Fibroblast of mammary gland (primary cell): ENCODE measurements around the gene USB1.

Experiments used
- DNase-seq: peaks from one replicate; pipeline ENCODE4 v3.0.0-alpha.2; 2010; ENCODE audit warnings: low read depth
- H3K4me3 ChIP-seq: 2 replicates; pipeline ENCODE4 v1.5.1; 2011; ENCODE audit warnings: low read depth, mild to moderate bottlenecking, low read length, moderate library complexity; ENCODE audit not compliant: control insufficient read depth
- TF ChIP-seq, protein P1 (sequence below): conservative IDR thresholded peaks from 2 replicates; pipeline ENCODE4 v1.5.1; 2011; ENCODE audit warnings: low read depth, low read length, inconsistent platforms; ENCODE audit not compliant: control insufficient read depth, insufficient read depth

The USB1 gene

DNA sequence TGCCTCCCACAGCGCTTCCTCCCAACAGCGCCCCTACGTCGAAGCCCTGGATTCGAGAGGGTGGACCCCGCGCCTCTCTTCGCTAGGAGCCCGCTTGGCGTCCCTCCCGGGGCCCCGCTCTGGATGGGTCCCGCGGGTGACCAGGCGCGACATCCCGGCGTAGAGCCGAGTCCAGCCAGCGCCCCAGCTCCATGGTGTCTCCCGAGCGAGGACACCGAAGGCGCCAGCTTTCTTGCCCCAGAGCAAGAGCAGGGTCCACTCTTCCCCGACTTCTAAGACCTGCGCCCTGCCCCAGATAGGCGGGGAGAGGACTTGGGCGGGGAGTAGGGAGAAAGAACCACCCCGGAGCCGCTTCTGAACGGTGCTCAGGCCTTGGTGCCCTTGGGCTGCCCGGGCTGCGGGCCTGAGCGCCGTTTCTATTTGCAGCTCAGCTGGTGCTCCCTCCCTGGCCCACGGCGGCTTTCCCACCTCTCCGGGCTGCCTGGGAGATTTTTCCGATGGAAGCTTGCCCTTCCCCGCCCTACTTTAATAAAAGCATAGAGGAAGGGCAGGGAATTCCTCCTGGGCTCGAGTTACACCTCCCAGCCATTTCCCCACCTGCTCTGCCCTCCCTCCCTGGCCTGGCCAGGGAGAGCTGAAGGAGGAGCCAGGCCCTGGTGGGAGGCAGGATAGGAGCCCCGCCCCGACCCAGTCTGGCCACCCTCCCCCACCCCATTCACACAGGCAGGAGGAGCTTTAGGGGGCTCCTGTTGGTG is 26.1 kb downstream of the USB1 start:
- peak overlapping the region; percentile 13 for H3K4me3 ChIP-seq
- DNase-seq = no peak
- TF ChIP-seq, protein P1, sequence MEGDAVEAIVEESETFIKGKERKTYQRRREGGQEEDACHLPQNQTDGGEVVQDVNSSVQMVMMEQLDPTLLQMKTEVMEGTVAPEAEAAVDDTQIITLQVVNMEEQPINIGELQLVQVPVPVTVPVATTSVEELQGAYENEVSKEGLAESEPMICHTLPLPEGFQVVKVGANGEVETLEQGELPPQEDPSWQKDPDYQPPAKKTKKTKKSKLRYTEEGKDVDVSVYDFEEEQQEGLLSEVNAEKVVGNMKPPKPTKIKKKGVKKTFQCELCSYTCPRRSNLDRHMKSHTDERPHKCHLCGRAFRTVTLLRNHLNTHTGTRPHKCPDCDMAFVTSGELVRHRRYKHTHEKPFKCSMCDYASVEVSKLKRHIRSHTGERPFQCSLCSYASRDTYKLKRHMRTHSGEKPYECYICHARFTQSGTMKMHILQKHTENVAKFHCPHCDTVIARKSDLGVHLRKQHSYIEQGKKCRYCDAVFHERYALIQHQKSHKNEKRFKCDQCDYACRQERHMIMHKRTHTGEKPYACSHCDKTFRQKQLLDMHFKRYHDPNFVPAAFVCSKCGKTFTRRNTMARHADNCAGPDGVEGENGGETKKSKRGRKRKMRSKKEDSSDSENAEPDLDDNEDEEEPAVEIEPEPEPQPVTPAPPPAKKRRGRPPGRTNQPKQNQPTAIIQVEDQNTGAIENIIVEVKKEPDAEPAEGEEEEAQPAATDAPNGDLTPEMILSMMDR = no peak

DNA sequence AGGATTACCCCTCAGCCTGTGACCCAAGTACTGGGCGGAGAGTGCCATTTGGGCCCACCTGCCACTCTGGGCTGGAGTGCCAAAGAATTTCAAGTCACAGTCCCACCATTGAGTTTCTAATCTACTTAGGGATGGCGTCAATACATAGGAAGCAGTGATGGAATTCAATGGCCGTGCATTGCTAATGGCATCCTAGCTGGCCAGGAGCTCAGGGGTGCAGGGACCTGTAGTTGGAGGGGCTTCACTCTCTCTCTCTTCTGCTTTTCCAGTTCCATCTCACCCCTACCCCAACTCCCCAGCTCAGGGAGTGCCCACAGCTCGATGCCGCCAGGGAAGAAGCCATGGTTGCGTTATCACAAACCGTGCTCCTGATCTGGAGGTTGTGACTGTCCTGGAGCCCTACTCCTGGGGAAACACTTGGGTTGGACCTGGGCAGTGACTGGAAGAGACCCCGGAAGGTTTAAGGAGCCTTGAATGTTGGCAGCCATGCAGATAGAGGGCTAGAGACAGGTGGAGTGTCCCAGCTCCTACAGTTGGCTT is 26.8 kb downstream of the USB1 start:
- no peak for DNase-seq
- no peak overlapping the region for H3K4me3 ChIP-seq
- TF ChIP-seq, protein P1 = no peak

DNA sequence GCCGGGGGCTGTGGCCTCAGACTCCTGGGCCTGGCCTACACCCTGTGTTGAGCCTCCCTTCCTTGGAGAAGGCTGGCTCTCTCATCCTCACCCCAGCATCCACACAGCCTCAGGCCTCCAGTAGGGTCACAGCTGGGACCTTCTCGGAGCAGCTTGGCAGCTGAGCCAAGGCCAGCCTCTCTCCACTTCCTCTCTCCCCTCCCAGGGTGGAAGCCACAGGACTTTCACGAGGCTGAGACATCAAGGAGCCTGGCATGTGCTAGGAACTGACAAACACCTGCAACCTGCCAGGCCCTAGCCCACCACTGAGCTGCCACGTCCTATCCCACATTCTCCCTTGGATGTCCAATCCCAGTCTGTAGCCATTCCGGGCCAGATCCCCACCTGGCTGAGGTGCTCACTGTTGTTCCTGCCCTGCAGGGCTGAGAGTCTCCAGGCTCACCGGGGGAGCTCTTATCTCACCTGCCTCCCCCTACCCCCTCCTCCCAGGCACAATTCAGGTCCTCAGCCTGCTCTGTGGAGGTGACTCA is 27.4 kb downstream of the USB1 start:
- no peak for DNase-seq
- TF ChIP-seq, protein P1 = no peak
- no peak overlapping the region for H3K4me3 ChIP-seq

DNA sequence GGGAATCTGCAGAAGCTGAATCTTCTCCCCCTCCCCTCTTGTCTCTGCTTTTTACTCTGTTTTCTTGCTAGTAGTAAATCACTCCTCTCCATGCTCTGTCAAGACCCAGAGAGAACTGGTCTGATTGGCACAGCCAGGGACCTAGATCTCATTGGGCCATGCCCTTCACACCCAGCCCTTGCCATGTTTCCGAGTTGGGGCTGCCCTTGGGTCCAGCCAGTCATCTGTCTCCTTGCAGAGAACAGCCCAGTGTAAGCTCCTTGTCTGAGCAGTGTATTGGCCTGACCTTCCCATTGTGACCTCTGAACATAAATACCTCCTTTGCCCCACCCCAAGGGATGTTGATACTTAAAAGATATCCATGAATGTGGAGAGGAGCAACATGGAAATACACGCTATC is 28.2 kb downstream of the USB1 start:
- TF ChIP-seq, protein P1 = no peak

DNA sequence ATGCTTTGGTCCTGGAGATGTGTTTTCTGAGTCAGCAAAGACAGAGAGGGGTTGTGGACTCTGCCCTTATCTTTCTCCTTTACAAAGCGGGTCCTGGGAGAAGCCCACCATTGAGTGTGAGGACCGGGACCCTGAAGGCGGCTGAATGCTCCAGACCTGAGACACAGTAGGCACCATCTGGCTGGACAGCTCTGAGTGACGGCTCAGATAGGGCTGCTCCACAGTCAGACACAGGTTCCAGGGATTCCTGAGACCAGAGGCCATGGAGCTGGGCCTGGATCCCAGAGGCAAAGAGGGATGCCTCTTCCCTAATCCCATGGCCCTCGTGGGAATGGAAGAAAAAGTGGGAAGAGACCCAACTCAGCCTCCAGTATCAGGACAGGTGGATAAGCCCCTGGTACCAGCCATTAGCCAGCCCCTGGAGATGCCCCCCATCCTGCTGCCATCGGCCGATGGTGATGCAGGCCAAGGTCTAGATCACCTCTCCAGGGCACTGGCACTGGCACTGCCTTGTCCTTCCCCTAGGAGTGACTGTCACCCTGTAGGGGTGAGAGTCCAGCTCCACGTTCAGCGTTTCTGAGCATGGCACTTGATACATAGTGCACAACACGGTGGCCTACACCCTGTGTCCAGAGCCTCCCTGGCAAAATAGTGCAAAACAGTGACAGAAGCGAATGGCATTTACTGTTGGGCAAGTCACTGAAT is 29.1 kb downstream of the USB1 start:
- TF ChIP-seq, protein P1 = no peak
- H3K4me3 ChIP-seq = no peak overlapping the region
- no peak for DNase-seq

More for the DNA sequence above, 28.2 kb downstream of the USB1 start:
- no peak overlapping the region for H3K4me3 ChIP-seq
- DNase-seq = no peak

DNA sequence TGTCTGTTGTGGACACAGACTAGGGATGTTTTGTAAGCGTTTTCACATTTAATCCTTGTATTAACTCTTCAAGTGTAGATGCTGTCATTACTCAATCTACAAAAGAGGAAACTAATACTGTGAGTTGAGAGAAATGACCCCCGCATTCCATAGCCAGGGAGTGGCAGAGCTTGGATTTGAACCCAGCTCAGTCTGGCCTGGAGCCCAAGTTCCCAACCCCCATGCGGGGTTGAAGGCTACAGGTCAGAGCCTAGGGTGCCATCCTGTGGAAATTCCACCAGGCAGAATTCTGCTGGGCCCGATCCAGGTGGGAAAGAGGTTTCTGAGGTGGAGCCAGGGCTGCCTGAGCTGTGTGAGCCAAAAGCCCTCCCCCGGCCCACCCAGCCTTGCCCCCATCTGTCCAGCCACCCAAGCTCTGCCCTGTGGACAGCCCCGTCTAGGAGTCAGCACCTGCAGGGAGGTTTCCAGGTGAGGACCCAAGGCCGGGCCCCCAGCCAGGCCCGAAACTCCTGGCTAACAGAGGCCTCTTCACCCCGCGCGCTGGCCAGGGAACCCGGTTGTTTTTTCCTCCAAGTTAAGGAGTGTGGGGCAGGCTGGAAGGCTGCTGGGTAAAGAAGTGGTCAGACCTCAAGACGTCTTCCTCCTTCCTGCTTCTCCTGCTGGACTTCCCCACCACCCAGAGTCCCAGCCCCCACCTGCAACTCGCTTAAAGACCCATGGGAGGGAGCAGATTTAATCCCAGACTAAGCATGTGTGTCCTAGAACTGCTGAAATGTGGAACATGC is 30.0 kb downstream of the USB1 start:
- H3K4me3 ChIP-seq = no peak overlapping the region
- TF ChIP-seq, protein P1 = no peak
- DNase-seq = no peak
